ENCODE measurements around the gene MORN1. TPM values are rescaled to one million over a fixed set of nuclear protein-coding genes. Genes with fewer than 3 reads are reported as not detected.

MORN1 gene
- total and polyA plus RNA-seq, 8 donors, result 2.6 to 18.1 (median 5.7) TPM

GRCh38 chr1:2389644-2390043 lies 1.7 kb downstream of the MORN1 start:
- no peak overlapping the region for H3K4me3 ChIP-seq
- no peak for TF ChIP-seq CTCF (IDR thresholded peaks at IDR 0.05)
- H3K4me1 ChIP-seq, result peaks cover 32 to 41% (median 40%) of the 10 kb centered on the region in 4 donors
- DNase-seq, result no peak
- no peak overlapping the region for H3K27ac ChIP-seq
- peaks cover 0 to 34% (median 23%) of the 10 kb centered on the region in 4 donors for H3K36me3 ChIP-seq
- intact Hi-C loops (cut with DNase I; ENCODE audit: low total_unique reads), result no loop called here
- H3K9me3 ChIP-seq, result no peaks in the 10 kb centered on the region
- H3K27me3 ChIP-seq, result no peaks in the 10 kb centered on the region
- WGBS, 5 donors, result 87 to 95% (median 89%) methylated on average over 7 of the region's 7 CpGs

GRCh38 chr1:2388004-2388913 lies 3.1 kb downstream of the MORN1 start:
- no peaks in the 10 kb centered on the region for H3K27me3 ChIP-seq
- H3K4me1 ChIP-seq, result peaks cover 19 to 27% (median 26%) of the 10 kb centered on the region in 4 donors
- no peak for DNase-seq
- WGBS, 5 donors, result 93 to 95% (median 94%) methylated on average over 32 of the region's 32 CpGs
- no peak overlapping the region for H3K4me3 ChIP-seq
- no peak for TF ChIP-seq EP300 (IDR thresholded peaks at IDR 0.05)
- no peak for TF ChIP-seq POLR2A (IDR thresholded peaks at IDR 0.05)
- TF ChIP-seq CTCF (IDR thresholded peaks at IDR 0.05), result no peak
- TF ChIP-seq POLR2AphosphoS5 (IDR thresholded peaks at IDR 0.05), result no peak
- intact Hi-C loops (cut with DNase I; ENCODE audit: low total_unique reads), result no loop called here
- no peaks in the 10 kb centered on the region for H3K9me3 ChIP-seq
- peaks cover 0 to 20% (median 13%) of the 10 kb centered on the region in 4 donors for H3K36me3 ChIP-seq
- no peak overlapping the region for H3K27ac ChIP-seq

- no peak for DNase-seq
- Histone ChIP-seq H3K4me1 (peaks cover 10 to 19% (median 17%) of the 10 kb centered on the region in 4 donors), H3K4me3 (no peak overlapping the region), H3K27ac (no peak overlapping the region), H3K9me3 (no peaks in the 10 kb centered on the region), H3K27me3 (no peaks in the 10 kb centered on the region), H3K36me3 (peaks cover 0 to 18% (median 11%) of the 10 kb centered on the region in 4 donors)
- 94 to 97% (median 95%) methylated on average over 30 of the region's 30 CpGs for WGBS, 5 donors
- intact Hi-C loops (cut with DNase I; ENCODE audit: low total_unique reads), result no loop called here
- TF ChIP-seq POLR2A (IDR thresholded peaks at IDR 0.05), result no peak
- TF ChIP-seq EP300 (IDR thresholded peaks at IDR 0.05), result no peak
- no peak for TF ChIP-seq POLR2AphosphoS5 (IDR thresholded peaks at IDR 0.05)
- TF ChIP-seq CTCF (IDR thresholded peaks at IDR 0.05), result no peak
Measured at GRCh38 chr1:2386636-2387611, 4.4 kb downstream of the MORN1 start.

GRCh38 chr1:2385606-2386280 lies 5.6 kb downstream of the MORN1 start:
- Histone ChIP-seq H3K27ac (no peak overlapping the region), H3K4me1 (peaks cover 13 to 24% (median 19%) of the 10 kb centered on the region in 4 donors), H3K4me3 (no peak overlapping the region), H3K36me3 (peaks cover 0 to 18% (median 11%) of the 10 kb centered on the region in 4 donors), H3K9me3 (no peaks in the 10 kb centered on the region), H3K27me3 (no peaks in the 10 kb centered on the region)
- TF ChIP-seq EP300 (IDR thresholded peaks at IDR 0.05), result no peak
- no peak for TF ChIP-seq POLR2A (IDR thresholded peaks at IDR 0.05)
- no peak for TF ChIP-seq POLR2AphosphoS5 (IDR thresholded peaks at IDR 0.05)
- TF ChIP-seq CTCF (IDR thresholded peaks at IDR 0.05), result no peak
- no peak for DNase-seq
- intact Hi-C loops (cut with DNase I; ENCODE audit: low total_unique reads), result no loop called here
- WGBS, 5 donors, result 89 to 94% (median 92%) methylated on average over 15 to 19 of the region's 19 CpGs
